OCI-LY1 (cell line): ENCODE data around the gene ACHE.

Source experiments
- H2AFZ ChIP-seq: fragments of 200-600 bp; sonication (generic), shearing (Covaris generic); 2 replicates; pipeline ENCODE4 v1.6.0; 2014; ENCODE audit warnings: antibody characterized with exemption, mild to moderate bottlenecking, low read length
- H3F3A ChIP-seq: fragments of 200-600 bp; sonication (generic), shearing (Covaris generic); 2 replicates; pipeline ENCODE4 v1.6.0; 2014; ENCODE audit warnings: mild to moderate bottlenecking, antibody characterized with exemption, low read length, moderate library complexity; ENCODE audit not compliant: insufficient read depth
- H3K27ac ChIP-seq: fragments of 200-600 bp; sonication (generic); 2 replicates; pipeline ENCODE4 v1.5.1; 2014; ENCODE audit warnings: low read length, mixed run types, mild to moderate bottlenecking, low read depth; ENCODE audit not compliant: poor library complexity, severe bottlenecking
- H3K27me3 ChIP-seq: fragments of 200-600 bp; sonication (generic); 2 replicates; pipeline ENCODE4 v1.6.0; 2014; ENCODE audit warnings: antibody characterized with exemption, mild to moderate bottlenecking, low read length, moderate library complexity; ENCODE audit not compliant: insufficient read depth
- H3K36me3 ChIP-seq: fragments of 200-600 bp; sonication (generic); 2 replicates; pipeline ENCODE4 v1.6.1; 2014; ENCODE audit warnings: mild to moderate bottlenecking, antibody characterized with exemption, low read length, moderate library complexity, mixed read lengths; ENCODE audit not compliant: insufficient read depth
- H3K4me1 ChIP-seq: fragments of 200-600 bp; sonication (generic); 2 replicates; pipeline ENCODE4 v1.5.1; 2014; ENCODE audit warnings: mild to moderate bottlenecking, low read length, moderate library complexity; ENCODE audit not compliant: insufficient read depth, severe bottlenecking
- H3K4me2 ChIP-seq: fragments of 200-600 bp; sonication (generic), shearing (Covaris generic); 2 replicates; pipeline ENCODE4 v1.6.1; 2014; ENCODE audit warnings: low read length
- H3K4me3 ChIP-seq: fragments of 200-600 bp; sonication (generic); 2 replicates; pipeline ENCODE4 v1.5.1; 2014; ENCODE audit warnings: low read length, low read depth, mild to moderate bottlenecking, mixed read lengths; ENCODE audit not compliant: poor library complexity, severe bottlenecking
- H3K79me2 ChIP-seq: fragments of 200-600 bp; shearing (Covaris generic); 2 replicates; pipeline ENCODE4 v1.6.1; 2016; ENCODE audit warnings: mixed run types, low read length, mixed read lengths; ENCODE audit not compliant: insufficient read depth
- H3K9ac ChIP-seq: fragments of 200-600 bp; sonication (generic), shearing (Covaris generic); 2 replicates; pipeline ENCODE4 v1.6.1; 2014; ENCODE audit warnings: mild to moderate bottlenecking, low read length, mixed read lengths
- H3K9me2 ChIP-seq: fragments of 200-600 bp; sonication (generic), shearing (Covaris generic); 2 replicates; pipeline ENCODE4 v1.6.1; 2014; ENCODE audit warnings: low read depth, mild to moderate bottlenecking, low read length, mixed read lengths
- H3K9me3 ChIP-seq: fragments of 200-600 bp; shearing (Covaris generic); 2 replicates; pipeline ENCODE4 v1.6.1; 2014; ENCODE audit warnings: low read length, mixed read lengths
- H4K20me1 ChIP-seq: fragments of 200-600 bp; sonication (generic), shearing (Covaris generic); 2 replicates; pipeline ENCODE4 v1.6.0; 2016; ENCODE audit warnings: mild to moderate bottlenecking, low read length; ENCODE audit not compliant: insufficient read depth
- EZH2 ChIP-seq: fragments of 200-600 bp; sonication (generic), shearing (Covaris generic); IDR thresholded peaks from 2 replicates; pipeline ENCODE4 v1.8.0; 2017; ENCODE audit warnings: borderline replicate concordance, mixed run types, mild to moderate bottlenecking, antibody characterized with exemption, low read length, moderate library complexity, mixed read lengths
- TF ChIP-seq, protein P1 (sequence below): fragments of 200-600 bp; sonication (generic), shearing (Covaris generic); IDR thresholded peaks from 2 replicates; pipeline ENCODE4 v1.5.1; 2017; ENCODE audit warnings: mild to moderate bottlenecking, antibody characterized with exemption, low read length, moderate library complexity, mixed read lengths

The ACHE gene

DNA sequence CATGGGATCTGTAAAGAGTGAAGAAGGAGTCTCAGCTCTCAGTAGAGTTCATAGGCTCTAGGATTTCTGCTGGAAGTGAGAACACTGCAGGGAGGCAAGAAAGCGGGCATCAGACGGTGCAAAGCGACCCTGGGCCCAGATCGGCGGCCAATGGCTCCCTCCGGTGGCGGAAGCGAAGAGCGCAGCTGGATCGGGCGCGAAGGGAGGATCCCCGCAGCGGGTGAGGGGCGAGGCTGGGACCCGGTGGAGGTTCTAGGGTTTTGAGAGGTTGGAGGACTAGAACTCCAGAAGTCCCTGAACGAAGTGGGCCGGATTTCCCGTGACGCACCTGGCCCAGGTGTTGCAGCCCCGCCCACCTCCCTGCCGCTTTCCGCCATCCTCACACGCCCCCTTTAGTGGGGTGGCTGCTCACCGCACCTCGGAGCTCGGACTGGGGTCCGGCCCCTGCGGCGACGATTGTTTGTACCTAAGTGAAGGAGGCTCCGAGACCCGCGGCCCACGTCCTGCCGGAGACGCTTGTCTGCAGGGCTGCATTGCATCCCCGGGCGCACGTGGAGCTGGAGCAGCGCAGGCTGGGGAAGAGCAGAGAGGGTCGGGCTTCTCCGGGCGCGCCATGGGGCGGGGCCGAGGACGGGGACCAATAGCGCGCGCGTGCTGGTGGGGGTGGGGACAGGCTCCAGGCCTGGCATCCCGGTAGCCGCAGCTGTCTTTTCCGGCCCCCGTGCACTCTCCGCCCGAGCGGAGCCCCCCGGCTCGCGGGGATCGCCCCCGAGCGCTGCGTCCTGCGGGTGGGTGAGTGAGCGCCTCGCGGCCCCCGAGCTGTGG lies 43.4 kb downstream of the ACHE start, which contains the start of gene SLC12A9:
Gene SLC12A9 (plus strand): TSS at position 666 of the 825 bp plus-strand sequence. CDS start 1,485 bp downstream, outside the sequence.
- H3K9me2 ChIP-seq, result no peaks in the 10 kb centered on the region
- peak within 1 kb of the TSS; percentile 75 for H3K9ac ChIP-seq
- no peaks in the 10 kb centered on the region for H3K9me3 ChIP-seq
- H3K27me3 ChIP-seq, result no peaks in the 10 kb centered on the region
- H3K79me2 ChIP-seq, result no peaks in the 10 kb centered on the region
- H4K20me1 ChIP-seq, result no peaks in the 10 kb centered on the region
- H3K27ac ChIP-seq, result peak within 1 kb of the TSS; percentile 1
- H3F3A ChIP-seq, result no peaks in the 10 kb centered on the region
- no peaks in the 10 kb centered on the region for H3K36me3 ChIP-seq
- TF ChIP-seq EZH2, result no peak
- TF ChIP-seq, protein P1, sequence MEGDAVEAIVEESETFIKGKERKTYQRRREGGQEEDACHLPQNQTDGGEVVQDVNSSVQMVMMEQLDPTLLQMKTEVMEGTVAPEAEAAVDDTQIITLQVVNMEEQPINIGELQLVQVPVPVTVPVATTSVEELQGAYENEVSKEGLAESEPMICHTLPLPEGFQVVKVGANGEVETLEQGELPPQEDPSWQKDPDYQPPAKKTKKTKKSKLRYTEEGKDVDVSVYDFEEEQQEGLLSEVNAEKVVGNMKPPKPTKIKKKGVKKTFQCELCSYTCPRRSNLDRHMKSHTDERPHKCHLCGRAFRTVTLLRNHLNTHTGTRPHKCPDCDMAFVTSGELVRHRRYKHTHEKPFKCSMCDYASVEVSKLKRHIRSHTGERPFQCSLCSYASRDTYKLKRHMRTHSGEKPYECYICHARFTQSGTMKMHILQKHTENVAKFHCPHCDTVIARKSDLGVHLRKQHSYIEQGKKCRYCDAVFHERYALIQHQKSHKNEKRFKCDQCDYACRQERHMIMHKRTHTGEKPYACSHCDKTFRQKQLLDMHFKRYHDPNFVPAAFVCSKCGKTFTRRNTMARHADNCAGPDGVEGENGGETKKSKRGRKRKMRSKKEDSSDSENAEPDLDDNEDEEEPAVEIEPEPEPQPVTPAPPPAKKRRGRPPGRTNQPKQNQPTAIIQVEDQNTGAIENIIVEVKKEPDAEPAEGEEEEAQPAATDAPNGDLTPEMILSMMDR, result peak; percentile 99
- H3K4me1 ChIP-seq, result peaks cover 12% of the 10 kb centered on the region
- H3K4me3 ChIP-seq, result peak within 1 kb of the TSS; percentile 73
- H3K4me2 ChIP-seq, result peak within 1 kb of the TSS; percentile 91
- H2AFZ ChIP-seq, result peak within 1 kb of the TSS; percentile 73

DNA sequence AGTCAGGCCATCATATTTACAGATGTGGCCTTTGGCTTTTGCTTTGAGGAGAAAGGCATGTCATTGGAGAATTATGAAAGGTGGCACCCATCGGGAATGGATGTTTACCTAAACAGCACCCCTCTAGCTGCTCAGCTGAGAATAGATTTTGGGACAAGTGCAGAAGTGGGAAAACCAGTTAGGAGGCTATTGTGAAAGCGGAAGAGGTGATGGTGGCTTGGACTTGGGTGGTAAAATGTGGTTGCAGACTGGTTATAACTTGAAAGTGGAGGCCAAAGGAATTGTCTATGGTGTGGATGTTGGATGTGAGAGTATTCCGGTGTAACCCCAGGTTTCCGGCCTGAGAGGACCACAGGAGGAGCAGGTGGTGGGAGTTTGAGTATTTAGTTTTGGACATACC lies 48.3 kb downstream of the ACHE start:
- Histone ChIP-seq H2AFZ (no peak overlapping the region), H3K9me3 (no peaks in the 10 kb centered on the region), H4K20me1 (no peaks in the 10 kb centered on the region), H3K4me1 (peaks cover 5% of the 10 kb centered on the region), H3K9me2 (no peaks in the 10 kb centered on the region), H3K9ac (no peak overlapping the region), H3K79me2 (no peaks in the 10 kb centered on the region), H3K27ac (no peak overlapping the region), H3K4me2 (no peak overlapping the region), H3K4me3 (no peak overlapping the region), H3F3A (no peaks in the 10 kb centered on the region), H3K27me3 (no peaks in the 10 kb centered on the region), H3K36me3 (no peaks in the 10 kb centered on the region)
- TF ChIP-seq, protein P1, result no peak
- TF ChIP-seq EZH2, result no peak

DNA sequence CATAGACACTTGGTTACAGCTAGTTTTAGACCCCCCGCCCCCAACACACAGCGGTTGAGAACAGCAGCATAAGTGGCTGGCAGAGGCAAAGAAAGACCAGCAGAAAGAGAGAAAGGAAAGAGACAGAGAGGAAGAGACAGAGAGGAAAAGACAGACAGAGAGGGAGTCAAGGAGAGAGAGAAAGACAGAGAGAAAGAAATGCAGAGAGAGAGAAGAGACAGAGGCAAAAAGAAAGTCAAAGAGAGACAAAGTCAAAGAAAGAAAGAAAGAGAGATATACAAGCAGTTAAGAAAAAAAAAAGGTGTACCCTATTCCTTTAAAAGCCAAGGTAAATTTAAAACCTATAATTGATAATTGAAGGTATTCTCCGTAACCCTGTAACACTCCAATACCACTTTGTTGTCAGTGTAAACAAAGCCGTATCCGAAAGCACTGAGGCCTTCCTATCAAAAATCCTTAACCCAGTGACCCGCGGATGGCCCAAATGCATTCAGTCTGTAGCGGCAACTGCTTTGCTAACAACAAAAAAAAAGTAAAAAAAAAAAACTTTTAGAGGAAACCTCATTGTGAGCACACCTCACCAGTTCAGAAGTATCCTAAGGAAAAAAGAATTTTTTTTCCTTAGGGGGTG lies 55.1 kb downstream of the ACHE start:
- H2AFZ ChIP-seq, result no peak overlapping the region
- no peak overlapping the region for H3K4me3 ChIP-seq
- H3K27me3 ChIP-seq, result no peaks in the 10 kb centered on the region
- no peaks in the 10 kb centered on the region for H3K9me3 ChIP-seq
- H3K36me3 ChIP-seq, result no peaks in the 10 kb centered on the region
- H3K4me2 ChIP-seq, result no peak overlapping the region
- no peaks in the 10 kb centered on the region for H3K79me2 ChIP-seq
- TF ChIP-seq, protein P1, result no peak
- TF ChIP-seq EZH2, result no peak
- H4K20me1 ChIP-seq, result no peaks in the 10 kb centered on the region
- no peaks in the 10 kb centered on the region for H3K9me2 ChIP-seq
- H3K27ac ChIP-seq, result no peak overlapping the region
- no peaks in the 10 kb centered on the region for H3F3A ChIP-seq
- no peak overlapping the region for H3K9ac ChIP-seq
- H3K4me1 ChIP-seq, result peaks cover 9% of the 10 kb centered on the region
